IMR-90 (cell line): ENCODE results near the gene CTSL. TPM values are rescaled to one million over a fixed set of nuclear protein-coding genes. Genes with fewer than 3 reads are reported as not detected.

Experiments
- ATAC-seq: fragments of 200-7000 bp; cut with Tn5 transposase; 2 replicates; pipeline ENCODE4 v1.9.1; 2020; ENCODE audit warnings: low read depth, mild to moderate bottlenecking, moderate library complexity
- BruUV-seq: library from RNA; stranded (reverse); fragments of 400-500 nt; replicated peaks from 2 replicates; lab custom pipeline; 2021; lab: Mats Ljungman, UMichigan
- CTCF ChIA-PET: fragments of 300-600 bp; formaldehyde crosslinking; extraction: SDS; loops from one replicate; lab custom pipeline; 2021; ENCODE audit warnings: antibody characterized with exemption; lab: Yijun Ruan, JAX
- POLR2A ChIA-PET: fragments of 300-600 bp; sonication (Branson Sonifier 250); formaldehyde crosslinking; loops from one replicate; lab custom pipeline; 2022; ENCODE audit warnings: antibody characterized with exemption; ENCODE audit not compliant: unreplicated experiment; lab: Charles Lee
- DNase-seq: peaks from one replicate; pipeline ENCODE4 v3.0.0; 2013
- H2AFZ ChIP-seq: replicated peaks from 2 replicates; pipeline ENCODE3; 2013; ENCODE audit warnings: low read length, mild to moderate bottlenecking; ENCODE audit not compliant: poor library complexity
- H2AK5ac ChIP-seq: 2 replicates; pipeline ENCODE4 v1.6.1; 2013; ENCODE audit warnings: low read depth, low read length, inconsistent platforms
- H2AK9ac ChIP-seq: replicated peaks from 2 replicates; pipeline ENCODE3; 2013; ENCODE audit warnings: mild to moderate bottlenecking, low read depth, low read length, moderate library complexity; ENCODE audit not compliant: poor library complexity
- H2BK120ac ChIP-seq: 2 replicates; pipeline ENCODE4 v1.6.1; 2013; ENCODE audit warnings: low read depth, low read length, inconsistent platforms
- H2BK15ac ChIP-seq: 3 replicates; pipeline ENCODE4 v1.6.1; 2013; ENCODE audit warnings: low read depth, low read length, inconsistent platforms
- H2BK20ac ChIP-seq: 2 replicates; pipeline ENCODE4 v1.6.1; 2013; ENCODE audit warnings: low read depth, mild to moderate bottlenecking, inconsistent platforms, low read length, moderate library complexity
- H2BK5ac ChIP-seq: 2 replicates; pipeline ENCODE4 v1.6.1; 2013; ENCODE audit warnings: mild to moderate bottlenecking, low read depth, low read length, inconsistent platforms; ENCODE audit not compliant: poor library complexity, severe bottlenecking
- H3K14ac ChIP-seq: replicated peaks from 2 replicates; pipeline ENCODE4 v1.6.1; 2013; ENCODE audit warnings: low read depth, low read length, inconsistent platforms
- H3K18ac ChIP-seq: 2 replicates; pipeline ENCODE4 v1.6.1; 2013; ENCODE audit warnings: low read depth, low read length, control low read depth
- H3K23ac ChIP-seq: 2 replicates; pipeline ENCODE4 v1.6.1; 2013; ENCODE audit warnings: low read depth, low read length, inconsistent platforms
- H3K27ac ChIP-seq: 2 replicates; pipeline ENCODE4 v1.5.1; 2013; ENCODE audit warnings: mild to moderate bottlenecking, control low read depth, low read length; ENCODE audit not compliant: insufficient read depth
- H3K27me3 ChIP-seq: 2 replicates; pipeline ENCODE4 v1.6.1; 2013; ENCODE audit warnings: low read length; ENCODE audit not compliant: control insufficient read depth, insufficient read depth
- H3K36me3 ChIP-seq: 2 replicates; pipeline ENCODE4 v1.6.1; 2013; ENCODE audit warnings: low read length, mixed read lengths; ENCODE audit not compliant: control insufficient read depth, insufficient read depth
- H3K4ac ChIP-seq: 2 replicates; pipeline ENCODE4 v1.6.1; 2013; ENCODE audit warnings: low read depth, low read length, inconsistent platforms
- H3K4me1 ChIP-seq: 2 replicates; pipeline ENCODE4 v1.6.1; 2013; ENCODE audit warnings: low read length, mixed read lengths; ENCODE audit not compliant: control insufficient read depth, insufficient read depth
- H3K4me2 ChIP-seq: 2 replicates; pipeline ENCODE4 v1.6.1; 2013; ENCODE audit warnings: low read depth, mild to moderate bottlenecking, control low read depth, low read length, moderate library complexity
- H3K4me3 ChIP-seq: 2 replicates; pipeline ENCODE4 v1.5.1; 2013; ENCODE audit warnings: low read depth, mild to moderate bottlenecking, control low read depth, low read length, moderate library complexity; ENCODE audit not compliant: insufficient read depth
- H3K56ac ChIP-seq: 2 replicates; pipeline ENCODE4 v1.6.1; 2013; ENCODE audit warnings: low read length, inconsistent platforms; ENCODE audit not compliant: insufficient read depth; ENCODE audit errors: extremely low read depth
- H3K79me1 ChIP-seq, 2 experiments: 2 replicates each; pipeline ENCODE4 v1.6.1; 2013; ENCODE audit warnings: low read length in 2 of 2, inconsistent platforms in 1 of 2, low read depth in 1 of 2
- H3K9ac ChIP-seq: 2 replicates; pipeline ENCODE4 v1.6.1; 2013; ENCODE audit warnings: low read depth, low read length, control low read depth
- H3K9me1 ChIP-seq: 2 replicates; pipeline ENCODE4 v1.6.1; 2013; ENCODE audit warnings: low read length, inconsistent platforms; ENCODE audit not compliant: insufficient read depth
- H3K9me3 ChIP-seq: 2 replicates; pipeline ENCODE4 v1.6.1; 2013; ENCODE audit warnings: low read length; ENCODE audit not compliant: control insufficient read depth, insufficient read depth
- H4K20me1 ChIP-seq: 2 replicates; pipeline ENCODE4 v1.6.1; 2013; ENCODE audit warnings: low read length, inconsistent platforms; ENCODE audit not compliant: insufficient read depth
- H4K5ac ChIP-seq: 2 replicates; pipeline ENCODE4 v1.6.1; 2013; ENCODE audit warnings: mild to moderate bottlenecking, low read depth, low read length, control low read depth
- H4K8ac ChIP-seq, 2 experiments: 2 replicates each; pipeline ENCODE4 v1.6.1; 2013; ENCODE audit warnings: low read depth in 2 of 2, low read length in 2 of 2, control low read depth in 1 of 2, inconsistent platforms in 1 of 2
- H4K91ac ChIP-seq: 2 replicates; pipeline ENCODE4 v1.6.1; 2013; ENCODE audit warnings: low read depth, low read length, inconsistent platforms; ENCODE audit not compliant: insufficient read depth
- BHLHE40 ChIP-seq: fragments of 150-350 bp; IDR thresholded peaks from 2 replicates; pipeline ENCODE4 v1.6.1; 2016; ENCODE audit warnings: mild to moderate bottlenecking, low read depth, low read length
- CHD1 ChIP-seq: IDR thresholded peaks from 2 replicates; pipeline ENCODE4 v1.6.1; 2012; ENCODE audit warnings: low read depth, low read length, improper control_type of control experiment
- ELK1 ChIP-seq: fragments of 150-350 bp; IDR thresholded peaks from 2 replicates; pipeline ENCODE4 v1.6.1; 2016; ENCODE audit warnings: low read depth, mild to moderate bottlenecking, low read length, moderate library complexity, borderline replicate concordance
- FOS ChIP-seq: fragments of 150-350 bp; IDR thresholded peaks from 2 replicates; pipeline ENCODE4 v1.6.1; 2016; ENCODE audit warnings: low read depth, low read length
- MAFK ChIP-seq: IDR thresholded peaks from 2 replicates; pipeline ENCODE4 v1.6.1; 2012; ENCODE audit warnings: low read depth, low read length, improper control_type of control experiment
- MAZ ChIP-seq: IDR thresholded peaks from 2 replicates; pipeline ENCODE4 v1.6.1; 2012; ENCODE audit warnings: low read depth, mild to moderate bottlenecking, low read length, improper control_type of control experiment, moderate library complexity, borderline replicate concordance
- MXI1 ChIP-seq: IDR thresholded peaks from 2 replicates; pipeline ENCODE4 v1.6.1; 2012; ENCODE audit warnings: low read depth, mild to moderate bottlenecking, low read length, moderate library complexity, borderline replicate concordance
- POLR2A ChIP-seq: IDR thresholded peaks from 2 replicates; pipeline ENCODE4 v1.6.1; 2012; ENCODE audit warnings: mild to moderate bottlenecking, low read depth, low read length
- RAD21 ChIP-seq: IDR thresholded peaks from 2 replicates; pipeline ENCODE4 v1.6.1; 2012; ENCODE audit warnings: low read length, improper control_type of control experiment
- RFX5 ChIP-seq: IDR thresholded peaks from 2 replicates; pipeline ENCODE4 v1.8.0; 2012; ENCODE audit warnings: low read depth, mild to moderate bottlenecking, low read length, moderate library complexity
- SMC3 ChIP-seq: fragments of 150-350 bp; IDR thresholded peaks from 2 replicates; pipeline ENCODE4 v1.6.1; 2016; ENCODE audit warnings: low read depth, mild to moderate bottlenecking, antibody characterized with exemption, low read length, moderate library complexity
- USF2 ChIP-seq: fragments of 150-350 bp; IDR thresholded peaks from 2 replicates; pipeline ENCODE4 v1.6.1; 2017; ENCODE audit warnings: mild to moderate bottlenecking, antibody characterized with exemption, low read length, low read depth
- WGBS, 2 experiments: methylation state at CpG; one replicate each; pipeline versions ENCODE4 v1.1.5 to v1.1.7; 2013; ENCODE audit warnings: missing lambda C conversion rate in 2 of 2; ENCODE audit not compliant: insufficient read length in 1 of 2; ENCODE audit errors: extremely low coverage in 2 of 2; 5-methylcytosine and 5-hydroxymethylcytosine counted together
- dilution Hi-C: fragments of 300-500 bp; cut with HindIII; formaldehyde crosslinking; loops from one replicate; pipeline ENCODE4 v1.14.3; 2018; ENCODE audit warnings: low sequenced_read_pairs; ENCODE audit not compliant: unreplicated experiment
- in situ Hi-C: fragments of 300-500 bp; cut with MboI; formaldehyde crosslinking; loops from 3 replicates; pipeline ENCODE4 v1.14.3; 2019; ENCODE audit warnings: low sequenced_read_pairs, inconsistent platforms, mixed read lengths
- intact Hi-C: fragments of 100-400 bp; cut with micrococcal nuclease; formaldehyde crosslinking; loops from 2 replicates; pipeline ENCODE4 v1.10.0; 2022
- polyA plus RNA-seq, 3 experiments: library from polyadenylated mRNA; depleted of rRNA; stranded (reverse); fragments of >200 nt; gene quantifications; 2 replicates each; pipeline ENCODE4 v1.2.3, GENCODE V29; 2012; ENCODE audit warnings: low replicate concordance in 1 of 3
- total RNA-seq: library from RNA; depleted of rRNA; stranded (reverse); fragments of >200 nt; gene quantifications from 2 replicates; pipeline ENCODE4 v1.2.3, GENCODE V29; 2012

CTSL gene
- total and polyA plus RNA-seq, 2 of the 4 experiments (the other 2 are of a cell fraction), result 57.0 to 112 TPM

- TF ChIP-seq MAFK (peak; percentile 94), POLR2A (peak; percentile 84), MXI1 (no peak)
These were observed 12.5 kb upstream of the CTSL start (continued) for GRCh38 chr9:87713278-87713987.

- no peak overlapping the region for H3K4me3 ChIP-seq
- no peak overlapping the region for H3K9ac ChIP-seq
- peak; percentile 2; the same call in 1 of the 2 replicates for ATAC-seq
- H3K18ac ChIP-seq, result 0 out of 2 replicates have a peak overlapping the region, but pooled peaks have one; percentile 2
- no peak for DNase-seq
- H2AK5ac ChIP-seq, result 0 out of 2 replicates have a peak overlapping the region, but pooled peaks have one; percentile 13
- dilution Hi-C loops (no loop called here), in situ Hi-C loops (loop anchor here (25.0 kb wide), 1 partner anchor 848 kb away; no protein-coding TSS in a partner anchor), intact Hi-C loops (loop anchor here (10.0 kb wide), 1 partner anchor 1601 kb away; the partner anchor contains the start of genes CKS2 and SECISBP2)
- peak overlapping the region; percentile 98; the same call in 1 of the 3 replicates for H2BK15ac ChIP-seq
- H4K5ac ChIP-seq, result no peak overlapping the region
- H2AFZ ChIP-seq, result no peak overlapping the region
- peak overlapping the region; percentile 56 for H3K4me2 ChIP-seq
- no peaks in the 10 kb centered on the region for H3K9me3 ChIP-seq
- no peaks in the 10 kb centered on the region; the same call in 1 of the 2 replicates for H3K27me3 ChIP-seq
- peak overlapping the region; percentile 9 to 99; a peak in 3 of 4 replicates for H4K8ac ChIP-seq
- CTCF ChIA-PET, result interaction anchor here (2.1 to 2.4 kb wide), 2 partner anchors 12 to 29 kb away, joined by 9 to 13 read pairs; partner anchors contain the start of gene CTSL
- peak overlapping the region; percentile 25; the same call in 1 of the 2 replicates for H3K23ac ChIP-seq
- POLR2A ChIA-PET, result interaction anchor here (1.4 kb wide), 1 partner anchor 12 kb away, joined by 6 read pairs; the partner anchor contains the start of gene CTSL
- peaks cover 0 to 6% of the 10 kb centered on the region in 2 experiments; a peak in 2 of 4 replicates for H3K79me1 ChIP-seq
- H4K91ac ChIP-seq, result peak overlapping the region; percentile 74; the same call in 1 of the 2 replicates
- H3K4me1 ChIP-seq, result peaks cover 16% of the 10 kb centered on the region
- no peaks in the 10 kb centered on the region for H3K36me3 ChIP-seq
- H3K9me1 ChIP-seq, result peaks cover 20% of the 10 kb centered on the region
- H3K14ac ChIP-seq, result peak overlapping the region; percentile 79; the same call in 1 of the 2 replicates
- peak overlapping the region; percentile 100; the same call in 1 of the 2 replicates for H3K4ac ChIP-seq
- H2BK20ac ChIP-seq, result peak overlapping the region; percentile 97; the same call in 1 of the 2 replicates
- H2BK5ac ChIP-seq, result peak overlapping the region; percentile 100
- peak overlapping the region; percentile 98 for H3K27ac ChIP-seq
- no peak overlapping the region for H2AK9ac ChIP-seq
- WGBS, 2 experiments, result 38% methylated on average over 2 of the region's 5 CpGs; no CpG with 5 or more reads in 1 of the 2 experiments
- peak overlapping the region; percentile 80 for H3K56ac ChIP-seq
- H2BK120ac ChIP-seq, result peak overlapping the region; percentile 99
- no peaks in the 10 kb centered on the region for H4K20me1 ChIP-seq
- BruUV-seq, result no TSS peak
- TF ChIP-seq USF2 (no peak), MAZ (no peak), RAD21 (no peak), BHLHE40 (no peak), POLR2A (no peak), CHD1 (no peak), SMC3 (no peak), FOS (no peak), MXI1 (no peak), RFX5 (no peak), ELK1 (no peak)
These were observed 12.0 kb upstream of the CTSL start for GRCh38 chr9:87713988-87714330.
